Rectal smooth muscle tissue (tissue), 1 donor: ENCODE data around the gene SRMS.
"Not testable (repeated sequence)": the region's sequence is repeated elsewhere in the genome, so short reads cannot be mapped to it uniquely, and the experiment has no call there.

Source experiments
- H3K27ac ChIP-seq: one replicate; pipeline ENCODE4 v1.7.0; 2013; ENCODE audit warnings: low read depth, low read length, inconsistent platforms
- H3K27me3 ChIP-seq: one replicate; pipeline ENCODE4 v1.7.0; 2013; ENCODE audit warnings: low read length; ENCODE audit not compliant: control insufficient read depth, insufficient read depth
- H3K36me3 ChIP-seq: one replicate; pipeline ENCODE4 v1.7.0; 2013; ENCODE audit warnings: low read length; ENCODE audit not compliant: control insufficient read depth, insufficient read depth
- H3K4me1 ChIP-seq: one replicate; pipeline ENCODE4 v1.7.0; 2013; ENCODE audit warnings: low read length; ENCODE audit not compliant: control insufficient read depth, insufficient read depth
- H3K4me3 ChIP-seq: one replicate; pipeline ENCODE4 v1.7.0; 2013; ENCODE audit warnings: low read length
- H3K9ac ChIP-seq: one replicate; pipeline ENCODE4 v1.7.0; 2013; ENCODE audit warnings: low read length

Gene SRMS

DNA sequence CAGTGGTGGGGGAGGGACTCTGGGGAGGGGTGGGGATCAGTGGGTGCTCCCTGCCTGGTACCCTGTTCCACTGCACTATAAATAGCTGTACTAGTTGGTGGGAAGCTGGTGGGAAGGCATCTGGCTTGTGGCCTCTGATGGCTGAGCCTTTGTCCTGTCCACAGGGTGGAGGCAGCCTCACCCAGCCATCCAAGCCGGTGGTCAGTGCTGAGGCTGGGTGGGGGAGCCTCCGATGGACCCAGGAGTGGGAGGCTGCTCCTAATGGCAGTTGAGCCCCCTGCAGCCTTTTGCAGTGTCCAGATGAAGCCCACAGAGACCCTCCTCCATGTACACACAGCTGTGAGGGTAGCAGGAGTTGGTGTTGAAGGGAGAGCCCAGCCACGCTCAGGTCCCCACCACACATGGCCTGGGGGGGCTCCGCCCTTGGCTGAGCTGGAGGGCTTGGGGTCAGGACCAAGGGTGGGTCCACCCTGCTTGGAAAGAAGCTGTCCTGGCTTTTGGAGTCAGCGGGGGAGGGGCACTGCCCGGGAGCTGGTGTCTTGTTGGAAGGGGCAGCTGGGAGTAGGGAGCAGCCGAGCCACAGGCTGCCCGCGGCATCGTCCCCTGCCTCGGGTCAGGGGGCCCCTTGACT, 24.5 kb downstream of the SRMS start:
- H3K4me3 ChIP-seq: no peak overlapping the region
- peaks cover 7% of the 10 kb centered on the region for H3K36me3 ChIP-seq
- peaks cover 8% of the 10 kb centered on the region for H3K4me1 ChIP-seq
- H3K9ac ChIP-seq: no peak overlapping the region
- H3K27me3 ChIP-seq: no peaks in the 10 kb centered on the region
- H3K27ac ChIP-seq: no peak overlapping the region

DNA sequence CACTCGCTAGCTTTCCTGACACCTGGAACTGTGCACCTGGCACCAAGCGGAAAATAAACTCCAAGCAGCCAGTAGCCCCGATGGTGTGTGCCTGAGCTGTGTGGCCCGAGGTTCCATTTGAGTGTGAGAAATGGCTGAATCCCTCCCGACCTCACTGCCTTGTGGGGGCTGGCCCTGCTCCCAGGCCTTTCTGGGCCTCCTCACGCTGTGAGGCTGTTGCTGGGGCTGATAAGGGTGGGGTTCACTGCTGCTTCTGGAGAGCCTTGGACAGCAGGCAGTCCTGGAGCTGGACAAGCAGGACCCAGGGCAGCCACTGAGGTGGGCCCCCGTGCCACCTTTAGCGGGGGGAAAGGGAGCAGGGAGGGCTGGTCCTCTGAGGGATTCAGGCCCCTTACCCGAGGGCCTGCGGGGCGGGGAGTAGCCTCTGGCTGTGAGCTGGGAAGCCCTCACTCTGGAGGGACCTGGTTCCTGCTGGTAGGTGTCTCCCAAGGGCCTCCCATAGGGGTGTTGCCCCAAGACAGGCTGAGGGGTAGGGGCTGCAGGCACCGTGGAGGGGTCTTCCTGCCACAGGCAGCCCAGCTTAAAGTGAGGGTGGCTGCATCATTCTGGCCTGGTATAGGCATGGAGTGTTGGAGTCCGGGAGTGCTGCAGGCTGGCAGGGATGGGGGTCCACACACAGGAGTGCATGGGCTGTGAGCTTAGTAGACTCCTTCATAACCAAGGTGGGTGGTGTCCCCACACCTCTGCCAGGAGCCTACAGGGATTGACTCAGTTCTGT, 25.3 kb downstream of the SRMS start:
- peak overlapping the region; percentile 57 for H3K4me3 ChIP-seq
- H3K4me1 ChIP-seq: peaks cover 8% of the 10 kb centered on the region
- no peak overlapping the region for H3K9ac ChIP-seq
- H3K27ac ChIP-seq: no peak overlapping the region
- H3K27me3 ChIP-seq: no peaks in the 10 kb centered on the region
- H3K36me3 ChIP-seq: peaks cover 7% of the 10 kb centered on the region

DNA sequence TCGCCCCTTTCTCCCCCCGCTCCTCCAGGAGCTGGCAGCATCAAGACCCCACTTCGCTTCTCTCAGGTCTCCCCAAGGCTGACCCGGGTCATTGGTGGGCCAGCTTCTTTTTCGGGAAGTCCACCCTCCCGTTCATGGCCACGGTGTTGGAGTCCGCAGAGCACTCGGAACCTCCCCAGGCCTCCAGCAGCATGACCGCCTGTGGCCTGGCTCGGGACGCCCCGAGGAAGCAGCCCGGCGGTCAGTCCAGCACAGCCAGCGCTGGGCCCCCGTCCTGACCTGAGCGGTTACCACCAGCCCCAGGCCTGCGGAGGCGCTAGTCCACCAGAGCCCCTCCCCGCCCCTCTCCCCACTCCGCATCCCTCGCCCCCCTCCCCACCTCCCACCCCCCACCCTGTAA, 25.9 kb downstream of the SRMS start:
- H3K4me1 ChIP-seq: peaks cover 8% of the 10 kb centered on the region
- H3K36me3 ChIP-seq: peaks cover 7% of the 10 kb centered on the region
- peak overlapping the region; percentile 91 for H3K9ac ChIP-seq
- peak overlapping the region; percentile 89 for H3K27ac ChIP-seq
- H3K4me3 ChIP-seq: peak overlapping the region; percentile 81
- H3K27me3 ChIP-seq: no peaks in the 10 kb centered on the region

DNA sequence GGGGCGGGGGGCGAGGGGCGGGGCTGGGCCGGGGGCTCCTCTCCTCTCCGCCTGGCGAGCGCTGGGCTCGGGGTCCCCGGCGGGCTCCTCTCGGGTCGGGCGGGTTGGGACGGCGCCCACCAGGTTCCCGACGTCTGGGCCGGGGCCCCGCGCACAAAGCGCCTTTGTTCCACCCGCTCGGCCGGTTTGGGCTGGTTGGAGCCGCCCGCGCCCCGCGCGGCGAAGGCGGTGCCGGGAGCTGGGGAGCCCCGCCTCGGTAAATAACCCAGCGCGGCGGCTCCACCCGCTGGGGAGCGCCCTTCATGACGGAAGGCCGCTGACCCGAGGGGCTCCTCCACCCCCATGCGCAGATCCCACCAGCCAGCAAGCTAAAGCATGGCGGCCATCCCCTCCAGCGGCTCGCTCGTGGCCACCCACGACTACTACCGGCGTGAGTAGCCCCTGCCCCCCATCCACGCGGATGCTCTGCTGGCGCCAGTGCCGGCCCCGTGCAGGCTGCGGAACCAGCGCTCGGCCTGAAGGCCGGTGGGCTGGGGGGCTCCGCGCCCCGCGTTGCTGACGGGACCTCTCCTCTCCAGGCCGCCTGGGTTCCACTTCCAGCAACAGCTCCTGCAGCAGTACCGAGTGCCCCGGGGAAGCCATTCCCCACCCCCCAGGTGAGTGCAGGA, 26.5 kb downstream of the SRMS start:
- Histone ChIP-seq H3K27ac (peak overlapping the region; percentile 89), H3K4me1 (peaks cover 8% of the 10 kb centered on the region), H3K27me3 (no peaks in the 10 kb centered on the region), H3K4me3 (peak overlapping the region; percentile 81), H3K9ac (peak overlapping the region; percentile 91), H3K36me3 (peaks cover 7% of the 10 kb centered on the region)

DNA sequence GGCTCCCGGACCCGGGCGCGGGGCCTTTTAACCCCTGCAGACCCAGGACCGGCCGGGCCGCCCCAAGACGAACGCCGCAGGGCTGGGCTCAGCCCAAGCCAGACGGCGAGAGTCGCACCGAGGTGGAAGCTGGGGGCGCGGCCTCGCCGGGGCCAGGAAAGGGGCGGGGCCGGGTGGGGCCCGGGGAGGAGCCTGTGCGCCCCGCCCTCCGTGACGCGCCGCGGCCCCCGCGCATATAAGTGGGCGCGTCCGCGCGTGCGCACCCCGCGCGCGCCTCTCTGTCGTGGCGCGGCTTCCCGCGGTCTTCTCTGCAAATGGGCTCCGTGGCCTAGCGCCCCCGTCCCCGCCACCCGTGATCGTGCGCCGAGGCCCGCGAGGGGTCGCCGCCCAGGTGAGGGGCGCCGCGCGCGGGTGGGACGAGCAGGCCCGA, 27.0 kb downstream of the SRMS start, which contains the start of gene PPDPF:
Gene PPDPF (plus strand): TSS at position 262 of the 430 bp plus-strand sequence. CDS start 544 bp downstream, outside the sequence.
- peak within 1 kb of the TSS; percentile 81 for H3K4me3 ChIP-seq
- H3K36me3 ChIP-seq: peaks cover 7% of the 10 kb centered on the region
- H3K4me1 ChIP-seq: peaks cover 8% of the 10 kb centered on the region
- H3K27ac ChIP-seq: peak within 1 kb of the TSS; percentile 89
- H3K27me3 ChIP-seq: no peaks in the 10 kb centered on the region
- H3K9ac ChIP-seq: peak within 1 kb of the TSS; percentile 91

DNA sequence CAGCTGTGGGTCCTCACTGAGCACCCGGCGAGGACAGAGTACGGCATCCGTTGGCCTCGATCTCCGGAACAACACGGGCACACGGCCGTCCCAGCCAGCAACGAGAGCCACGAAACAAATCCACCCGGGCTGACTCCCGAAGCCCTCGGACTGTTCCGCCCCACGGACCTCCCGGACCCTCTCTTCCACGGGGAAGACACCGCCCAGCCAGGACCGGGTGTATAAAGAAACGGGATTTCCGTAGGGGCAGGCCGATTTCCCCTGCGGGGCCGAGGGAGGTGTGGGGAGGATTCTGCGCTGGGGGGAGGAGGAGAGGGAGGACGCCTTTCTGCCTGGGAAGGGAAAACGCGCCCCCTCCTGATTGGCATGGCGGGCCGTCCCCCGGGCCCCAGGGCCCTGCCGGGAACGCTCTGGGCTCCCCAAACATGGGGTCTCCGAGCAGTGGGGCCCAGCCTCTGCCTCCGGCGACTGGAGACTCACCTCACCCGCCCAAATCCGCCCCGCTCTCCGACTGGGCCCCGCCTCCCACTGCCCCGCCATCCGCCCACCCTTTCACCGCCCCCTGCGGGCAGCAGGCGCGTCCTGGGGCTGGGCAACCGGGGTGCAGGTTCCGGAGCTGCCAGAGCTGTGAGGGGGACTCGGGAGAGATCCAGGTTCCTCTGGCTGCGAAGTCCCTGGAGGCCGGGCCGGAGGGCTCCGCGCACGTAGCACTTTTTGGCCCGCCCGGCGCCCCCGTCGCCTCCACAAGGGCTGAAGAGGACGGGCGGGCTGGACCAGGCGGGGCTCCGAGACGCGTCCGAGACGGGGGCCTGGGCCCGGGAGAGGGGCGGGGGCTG, 27.7 kb downstream of the SRMS start:
- H3K27ac ChIP-seq: peak overlapping the region; percentile 89
- H3K9ac ChIP-seq: no peak overlapping the region

DNA sequence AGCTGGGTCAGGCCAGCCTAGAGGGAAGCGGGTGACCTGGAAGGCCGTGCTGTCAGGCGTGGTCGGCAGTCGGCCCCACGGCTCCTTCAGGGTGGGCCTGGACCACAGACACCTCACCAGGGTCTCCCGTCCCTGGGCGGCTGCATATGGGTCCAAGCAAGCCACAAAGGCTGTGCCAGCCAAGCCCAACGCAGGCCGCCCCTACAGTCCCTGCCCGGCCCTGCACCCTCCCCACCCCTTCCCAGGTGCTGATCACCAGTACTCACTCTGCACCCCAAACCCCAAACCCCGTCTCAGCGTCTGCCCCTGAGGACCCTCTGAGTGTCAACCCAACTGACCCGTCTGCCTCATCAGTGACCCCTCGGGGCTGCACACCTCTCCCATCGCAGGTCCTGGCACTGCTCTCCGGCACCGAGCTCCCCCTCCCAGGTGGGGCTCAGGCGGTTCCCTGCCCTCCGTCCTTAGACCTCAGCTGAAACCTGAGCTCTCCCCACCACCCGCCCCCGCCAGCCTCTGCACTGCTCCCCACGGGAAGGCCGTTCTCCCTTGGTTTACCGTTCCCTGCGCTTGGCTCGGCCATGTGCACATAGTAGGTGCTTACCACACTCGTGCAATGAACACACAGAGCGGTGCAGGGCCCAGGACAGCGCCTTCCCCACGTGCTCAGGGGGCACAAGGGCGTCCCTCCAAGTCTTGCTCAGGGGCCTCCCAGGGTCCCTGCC, 28.4 kb downstream of the SRMS start:
- no peak overlapping the region for H3K9ac ChIP-seq
- H3K4me3 ChIP-seq: peak overlapping the region; percentile 73
- no peaks in the 10 kb centered on the region for H3K27me3 ChIP-seq
- H3K4me1 ChIP-seq: peaks cover 8% of the 10 kb centered on the region
- H3K36me3 ChIP-seq: peaks cover 7% of the 10 kb centered on the region
- no peak overlapping the region for H3K27ac ChIP-seq

More for the DNA sequence above, 27.7 kb downstream of the SRMS start:
- Histone ChIP-seq H3K4me1 (peaks cover 8% of the 10 kb centered on the region), H3K27me3 (no peaks in the 10 kb centered on the region), H3K36me3 (peaks cover 7% of the 10 kb centered on the region), H3K4me3 (peak overlapping the region; percentile 73)

DNA sequence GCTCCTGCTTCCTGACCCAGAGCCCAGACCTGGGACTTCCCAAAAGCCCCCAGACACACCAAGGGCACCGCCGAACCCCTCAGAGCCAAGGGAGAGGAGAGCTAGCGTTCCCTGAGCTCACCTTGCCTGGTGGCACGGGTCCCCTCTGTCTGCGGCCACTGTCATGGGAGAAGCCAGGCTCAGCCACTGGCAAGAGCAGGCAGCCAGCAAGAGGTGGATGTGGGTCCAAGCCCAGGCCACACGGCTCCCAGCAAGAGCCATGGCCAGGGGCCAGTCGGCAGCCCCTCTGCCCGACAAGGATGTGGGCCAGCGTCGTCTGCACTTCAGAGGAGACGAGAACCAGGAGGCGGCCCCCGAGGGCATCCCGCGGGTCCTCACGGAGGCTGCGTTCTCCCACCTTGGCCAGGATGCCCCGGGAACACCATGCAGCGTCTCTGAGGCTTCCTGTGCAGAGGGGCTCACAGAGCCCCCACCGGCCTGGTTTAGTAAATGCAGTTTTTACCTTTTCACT, 29.1 kb downstream of the SRMS start:
- Histone ChIP-seq H3K27ac (no peak overlapping the region), H3K36me3 (peaks cover 5% of the 10 kb centered on the region), H3K9ac (no peak overlapping the region), H3K27me3 (no peaks in the 10 kb centered on the region), H3K4me1 (peaks cover 8% of the 10 kb centered on the region), H3K4me3 (no peak overlapping the region)

DNA sequence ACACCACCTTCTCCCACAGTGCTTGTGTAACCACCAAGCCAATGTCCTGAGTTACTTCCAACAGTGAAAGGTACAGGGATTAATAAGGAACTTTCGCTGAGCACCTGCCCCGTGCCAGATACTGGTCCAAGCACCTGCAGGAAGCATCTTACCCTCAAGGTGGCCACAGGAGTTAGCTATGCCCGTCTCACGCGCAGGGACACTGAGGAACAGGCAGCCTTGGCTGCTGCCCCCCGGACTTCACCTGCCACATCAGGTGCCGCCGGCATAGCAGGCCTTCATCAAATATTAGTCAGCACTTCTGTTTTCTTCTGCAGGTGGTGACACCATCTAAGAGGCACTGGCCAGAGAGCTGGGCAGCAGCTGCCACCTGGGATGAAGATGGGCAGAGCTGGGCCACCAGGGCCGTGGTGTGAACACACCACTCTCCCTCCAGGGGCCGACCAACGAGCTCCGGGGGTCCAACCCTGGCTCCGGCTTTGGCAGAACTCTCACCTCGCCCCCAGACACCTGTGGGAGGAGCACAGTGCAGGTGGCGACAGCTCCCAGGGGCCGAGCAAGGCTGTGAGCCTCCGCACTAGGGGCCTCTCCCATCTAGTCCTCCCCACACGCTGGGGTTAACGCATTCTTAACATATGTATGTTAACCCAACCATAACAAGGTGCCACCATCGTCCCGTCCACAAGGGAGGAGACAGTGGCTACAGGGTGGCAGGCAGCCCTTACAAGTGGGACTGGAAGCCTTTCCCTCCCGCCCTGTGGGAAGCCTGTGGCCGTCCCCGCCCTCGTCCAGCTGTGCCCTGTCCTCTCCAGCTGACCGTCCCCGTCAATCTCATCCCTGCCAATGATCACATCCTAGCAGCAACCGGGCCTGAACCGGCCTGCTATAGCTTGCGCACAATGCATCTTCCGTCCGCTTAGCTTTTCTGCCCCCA, 29.9 kb downstream of the SRMS start:
- Histone ChIP-seq H3K36me3 (no peaks in the 10 kb centered on the region), H3K9ac (no peak overlapping the region), H3K27me3 (no peaks in the 10 kb centered on the region), H3K4me3 (no peak overlapping the region), H3K27ac (no peak overlapping the region), H3K4me1 (peaks cover 8% of the 10 kb centered on the region)

DNA sequence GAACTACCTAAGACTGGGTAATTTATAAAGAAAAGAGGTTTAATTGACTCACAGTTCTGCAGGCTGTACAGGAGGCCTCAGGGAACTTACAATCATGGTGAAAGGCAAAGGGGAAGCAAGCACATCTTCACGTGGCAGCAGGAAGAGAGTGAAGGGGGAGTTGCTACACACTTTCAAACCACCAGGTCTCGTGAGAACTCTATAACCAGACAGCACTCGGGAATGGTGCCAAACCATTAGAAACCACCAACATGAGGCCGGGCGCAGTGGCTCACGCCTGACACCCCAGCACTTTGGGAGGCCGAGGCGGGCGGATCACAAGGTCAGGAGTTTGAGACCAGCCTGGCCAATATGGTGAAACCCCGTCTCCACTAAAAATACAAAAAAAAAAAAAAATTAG, 33.0 kb downstream of the SRMS start:
- not testable (repeated sequence) for H3K9ac ChIP-seq, H3K27ac ChIP-seq, H3K4me3 ChIP-seq, H3K36me3 ChIP-seq, H3K4me1 ChIP-seq, H3K27me3 ChIP-seq
